GM12891 (cell line): ENCODE results near the gene QARS1.

Experiments used
- DNase-seq: peaks from one replicate; pipeline ENCODE4 v3.0.0; 2011; ENCODE audit warnings: low spot score; ENCODE audit not compliant: insufficient read length
- FAIRE-seq: peaks from 2 replicates; lab custom pipeline; 2011; peaks lifted over from hg19 to GRCh38; lab: Jason Lieb, UNC
- PAX5 ChIP-seq: IDR thresholded peaks from 2 replicates; pipeline ENCODE4 v1.6.1; 2011; ENCODE audit warnings: low read length, moderate library complexity, mild to moderate bottlenecking; ENCODE audit not compliant: insufficient read depth, severe bottlenecking
- POLR2A ChIP-seq: IDR thresholded peaks from 2 replicates; pipeline ENCODE4 v1.6.1; 2011; ENCODE audit warnings: low read depth, low read length, control low read depth
- POLR2AphosphoS5 ChIP-seq: IDR thresholded peaks from 2 replicates; pipeline ENCODE4 v1.6.1; 2011; ENCODE audit warnings: low read depth, low read length, control low read depth
- POU2F2 ChIP-seq: IDR thresholded peaks from 2 replicates; pipeline ENCODE4 v1.6.1; 2011; ENCODE audit warnings: low read depth, mild to moderate bottlenecking, control low read depth, low read length, moderate library complexity
- SPI1 ChIP-seq: IDR thresholded peaks from 2 replicates; pipeline ENCODE4 v1.6.1; 2011; ENCODE audit warnings: low read depth, low read length, control low read depth
- TAF1 ChIP-seq: IDR thresholded peaks from 2 replicates; pipeline ENCODE4 v1.6.1; 2011; ENCODE audit warnings: low read depth, low read length, control low read depth

Gene QARS1

DNA sequence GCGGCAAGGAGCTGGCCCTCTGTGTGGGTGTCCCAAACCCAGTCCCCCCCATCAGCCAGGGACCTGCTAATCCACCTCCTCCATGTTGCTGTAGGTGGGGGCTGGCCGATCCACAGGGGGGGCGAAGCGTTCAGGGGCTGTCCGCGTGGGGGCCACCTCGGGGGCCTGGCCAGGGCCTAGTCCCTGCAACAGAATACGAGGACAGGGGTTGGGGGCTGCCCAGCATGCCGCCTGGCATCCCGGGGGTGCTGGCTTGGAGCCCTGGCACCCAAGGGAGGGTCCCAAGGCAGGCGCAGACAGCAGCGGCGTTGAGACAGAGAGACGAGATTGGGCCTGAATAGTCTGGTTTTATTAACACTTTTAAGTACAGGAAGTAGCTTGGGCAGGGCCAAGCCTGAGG lies 3.8 kb upstream of the QARS1 start:
- FAIRE-seq = no peak
- TF ChIP-seq PAX5 (no peak), TAF1 (no peak), POLR2A (no peak), POLR2AphosphoS5 (no peak), SPI1 (no peak)

DNA sequence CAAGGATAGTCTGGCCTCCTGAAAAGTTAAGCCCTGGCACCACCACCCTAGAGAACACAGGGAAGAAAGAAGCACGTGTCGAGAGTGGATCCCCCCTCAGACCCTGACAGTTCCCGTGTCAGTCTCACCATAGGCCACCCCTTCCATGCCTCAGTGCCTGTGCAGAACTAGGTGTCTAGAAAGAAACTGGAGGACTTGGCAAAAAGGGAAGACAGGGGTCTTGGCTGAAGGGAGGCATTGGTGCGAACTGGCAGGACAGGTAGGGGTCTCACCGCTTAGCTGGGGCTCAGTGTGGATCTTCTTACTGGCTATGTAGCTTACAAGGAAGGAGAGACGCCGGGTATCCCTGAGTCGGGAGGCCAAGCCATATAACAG lies 518 bp downstream of the QARS1 start:
- FAIRE-seq (no peak), DNase-seq (no peak)
- TF ChIP-seq PAX5 (no peak), POLR2A (no peak), POLR2AphosphoS5 (no peak), POU2F2 (no peak), TAF1 (no peak), SPI1 (no peak)

More for the DNA sequence above, 3.8 kb upstream of the QARS1 start:
- no peak for DNase-seq

DNA sequence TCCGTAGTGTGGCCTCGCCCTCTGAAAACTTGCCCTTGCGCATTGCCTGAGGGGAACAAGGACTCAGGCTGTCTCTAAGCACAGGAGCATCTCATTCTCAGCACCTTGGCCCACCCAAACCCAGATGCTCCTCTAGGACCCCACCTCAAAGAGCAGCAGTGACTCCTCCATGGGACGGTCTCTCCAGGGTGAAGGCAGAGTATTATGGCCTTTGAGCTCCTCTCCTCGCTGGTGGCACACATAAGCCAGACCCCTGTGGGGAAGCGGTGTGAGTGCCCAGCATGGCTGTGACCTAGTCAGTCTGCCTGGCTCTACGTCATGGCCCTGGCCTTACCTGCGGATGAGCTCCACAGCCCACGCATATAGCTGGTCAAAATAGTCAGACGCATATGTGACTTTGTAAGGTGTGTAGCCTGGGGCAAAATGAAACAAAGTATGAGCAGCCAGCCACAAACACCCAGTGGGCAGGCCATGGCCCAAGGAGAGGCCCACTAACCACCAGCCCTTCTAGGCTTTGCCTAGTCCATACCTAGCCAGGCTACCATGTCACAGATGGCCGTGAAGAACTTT lies 4.4 kb downstream of the QARS1 start:
- FAIRE-seq (no peak), DNase-seq (no peak)
- TF ChIP-seq SPI1 = no peak
- no peak for TF ChIP-seq POU2F2
- TF ChIP-seq POLR2A = peak; percentile 4; the same call in 1 of the 2 replicates
- TF ChIP-seq TAF1 = no peak
- no peak for TF ChIP-seq PAX5
- TF ChIP-seq POLR2AphosphoS5 = no peak

DNA sequence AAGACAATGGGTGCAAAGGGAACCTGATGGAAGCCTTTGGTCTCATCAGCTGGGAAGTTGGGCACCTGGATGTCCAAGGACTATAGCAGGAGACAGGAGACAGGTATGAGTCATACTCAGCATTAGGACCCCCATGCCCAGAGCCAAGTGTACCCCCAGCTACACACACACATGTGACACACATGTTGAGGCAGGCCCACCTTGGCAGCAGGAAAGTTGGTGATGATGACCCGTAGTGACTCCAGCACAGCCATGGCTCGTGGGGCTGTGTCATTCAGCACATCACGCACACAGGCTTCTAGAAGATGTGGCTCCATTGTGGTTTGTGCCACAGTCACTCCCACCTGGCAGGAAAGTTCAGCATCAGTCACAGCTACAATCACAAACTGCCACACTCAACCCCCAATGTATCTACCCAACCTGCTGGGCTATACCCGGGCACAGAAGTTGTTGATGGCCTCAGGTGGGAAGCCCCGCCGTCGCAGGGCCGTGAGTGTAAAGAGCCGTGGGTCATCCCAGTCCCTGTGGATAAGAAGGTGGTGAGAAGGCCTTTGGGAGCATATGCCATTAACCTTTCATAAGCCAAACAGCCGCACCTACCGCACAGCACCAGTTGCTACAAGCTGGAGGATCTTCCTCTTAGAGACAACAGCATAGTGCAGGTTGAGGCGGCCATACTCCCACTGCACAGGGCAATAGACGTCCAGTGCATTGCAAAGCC lies 5.5 kb downstream of the QARS1 start:
- no peak for FAIRE-seq
- TF ChIP-seq TAF1 = no peak
- no peak for TF ChIP-seq POLR2AphosphoS5
- no peak for DNase-seq

DNA sequence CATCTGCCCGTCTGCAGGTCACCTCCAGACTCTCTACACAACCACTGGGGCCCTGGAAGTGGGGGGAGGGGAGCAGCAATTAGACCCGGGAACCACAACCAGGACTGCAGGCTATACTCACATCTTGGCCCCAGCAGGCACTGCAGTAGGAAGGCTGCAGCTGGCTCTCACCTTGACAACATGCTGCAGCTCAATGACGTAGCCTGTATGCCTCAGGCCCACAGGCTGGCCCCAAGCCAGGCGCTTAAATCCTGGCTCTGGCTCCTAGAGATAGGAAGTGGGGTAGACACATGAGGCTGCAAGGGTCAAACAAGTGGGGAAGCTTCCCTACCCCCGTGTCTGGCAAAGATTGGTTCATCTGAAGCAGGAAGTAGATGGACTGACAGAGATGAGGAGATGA lies 6.1 kb downstream of the QARS1 start:
- no peak for FAIRE-seq
- no peak for DNase-seq
- TF ChIP-seq TAF1 = no peak
- no peak for TF ChIP-seq POLR2AphosphoS5
- no peak for TF ChIP-seq SPI1
- no peak for TF ChIP-seq POU2F2
- no peak for TF ChIP-seq PAX5
- TF ChIP-seq POLR2A = no peak

DNA sequence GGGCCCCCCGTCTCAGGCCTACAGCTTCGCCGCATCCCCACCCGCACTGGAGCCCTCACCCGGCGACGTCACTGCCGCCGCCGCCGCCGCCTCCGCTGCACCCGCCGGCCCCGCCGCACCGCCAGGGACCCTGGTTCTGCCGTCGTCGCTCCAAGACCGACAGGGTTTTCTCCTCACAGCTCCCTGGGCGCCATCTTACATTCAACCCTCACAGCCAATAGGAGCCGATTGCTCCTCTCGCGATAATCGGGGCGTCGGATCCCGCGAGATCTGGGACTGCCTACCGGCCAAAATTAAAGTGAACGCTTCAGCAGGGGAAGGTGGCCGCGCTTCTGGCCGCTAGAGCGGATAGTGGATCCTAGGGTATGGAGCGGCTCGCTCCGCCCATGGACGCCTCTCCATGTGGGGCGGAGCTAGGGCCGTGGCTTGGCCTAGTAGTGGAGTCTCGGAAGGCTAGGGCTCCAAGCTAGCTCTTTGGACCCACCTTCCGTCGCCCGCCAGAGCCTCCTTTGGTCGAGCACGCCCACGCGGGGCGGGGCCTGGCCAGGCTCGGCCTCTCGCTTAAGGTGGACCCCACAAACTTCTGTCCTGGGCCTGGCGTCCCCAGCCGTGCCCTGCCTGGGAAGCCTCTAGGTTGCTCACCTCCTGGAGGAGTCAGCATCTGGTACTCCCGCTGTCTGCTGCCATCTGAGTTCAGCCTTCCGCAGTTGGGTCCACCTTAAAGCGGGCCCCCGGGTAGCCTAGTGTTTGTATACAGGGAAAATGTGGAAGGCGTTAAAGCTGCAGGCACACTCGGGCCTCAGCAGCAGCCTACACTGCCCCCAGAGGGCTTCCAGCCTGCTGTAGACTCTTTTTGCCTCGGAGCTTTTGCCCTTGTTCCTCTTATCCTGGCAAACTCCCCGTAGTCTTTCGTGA lies 10.4 kb downstream of the QARS1 start, which contains the start of gene QRICH1:
TSS of gene QRICH1 (minus strand) at position 219 of the 915 bp plus-strand sequence. CDS start 17,054 bp downstream, outside the sequence.
- peak; percentile 44 for TF ChIP-seq POU2F2
- no peak for TF ChIP-seq PAX5
- TF ChIP-seq POLR2A = peak; percentile 75
- no peak for TF ChIP-seq SPI1
- TF ChIP-seq POLR2AphosphoS5 = peak; percentile 42; the same call in 1 of the 2 replicates
- peak; percentile 96 for TF ChIP-seq TAF1
- DNase-seq = peak; percentile 87
- FAIRE-seq = no peak

DNA sequence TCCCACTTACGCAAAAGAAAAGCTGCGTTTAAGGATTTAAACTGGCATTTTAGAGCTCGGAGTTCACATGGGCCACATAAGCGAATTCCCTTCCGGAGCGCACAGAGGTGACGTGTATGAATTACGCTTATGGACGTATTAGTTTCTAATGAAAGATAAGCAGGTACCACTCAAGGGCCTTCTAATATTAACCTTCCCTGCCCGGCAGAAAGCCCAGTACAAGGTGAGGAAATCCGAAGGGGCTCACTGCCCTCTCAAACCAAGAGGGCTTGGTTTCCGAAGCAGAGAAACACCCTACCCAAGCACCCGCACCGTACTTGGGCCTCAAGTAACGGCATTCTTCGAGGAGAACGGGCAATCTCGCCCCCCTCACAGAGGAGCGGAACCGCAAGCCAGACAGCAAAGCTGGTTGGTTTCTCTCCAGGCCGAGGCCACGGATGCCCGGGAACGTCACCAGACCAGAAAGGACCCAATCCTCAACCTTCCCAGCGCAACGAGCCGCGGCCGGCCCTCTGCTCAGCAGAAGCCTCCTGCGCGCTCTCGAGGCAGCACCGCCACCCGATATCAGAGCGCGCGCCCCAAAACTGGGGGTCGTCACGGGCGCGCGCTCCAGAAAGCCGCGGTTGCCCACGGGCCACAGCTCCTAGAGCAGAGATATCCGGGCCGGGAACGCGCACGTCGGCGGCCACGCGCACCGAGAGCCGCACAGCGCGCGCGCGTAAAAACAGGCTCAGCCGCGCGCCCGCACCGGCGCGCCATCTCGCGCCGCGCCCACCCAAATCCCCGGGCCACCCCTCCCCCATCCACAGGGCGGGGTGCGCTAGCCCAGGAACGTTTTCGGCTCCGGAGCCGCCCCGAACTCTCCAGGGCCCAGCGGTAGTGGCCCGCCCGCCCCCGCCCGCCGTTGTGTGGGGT lies 11.4 kb downstream of the QARS1 start:
- DNase-seq (peak; percentile 65), FAIRE-seq (peak; percentile 97)
- TF ChIP-seq POLR2AphosphoS5 (peak; percentile 32; the same call in 1 of the 2 replicates), PAX5 (no peak), POLR2A (peak; percentile 51), SPI1 (no peak), POU2F2 (peak; percentile 55)

DNA sequence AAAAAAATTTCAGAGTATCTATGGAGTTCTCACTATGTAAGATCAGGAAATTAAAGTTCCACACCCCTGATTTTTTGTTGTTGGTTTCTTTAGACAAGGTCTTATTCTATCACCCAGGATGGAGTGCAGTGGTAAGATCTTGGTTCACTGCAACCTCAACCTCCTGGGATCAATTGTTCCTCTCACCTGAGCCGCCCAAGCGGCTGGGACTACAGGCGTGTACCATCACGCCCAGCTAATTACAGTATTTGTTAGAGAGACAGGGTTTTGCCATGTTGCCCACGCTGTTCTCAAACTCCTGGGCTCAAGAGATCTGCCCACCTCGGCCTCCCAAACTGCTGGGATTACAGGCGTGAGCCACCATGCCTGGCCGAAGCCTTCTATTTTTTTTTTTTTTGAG lies 23.1 kb downstream of the QARS1 start:
- FAIRE-seq (no peak), DNase-seq (no peak)
- no peak for TF ChIP-seq POLR2AphosphoS5
- no peak for TF ChIP-seq POU2F2
- TF ChIP-seq SPI1 = no peak
- no peak for TF ChIP-seq PAX5
- TF ChIP-seq POLR2A = no peak
- no peak for TF ChIP-seq TAF1
